CD4-positive, alpha-beta T cell (primary cell): Measurements from ENCODE around the gene CDV3. TPM values are rescaled to one million over a fixed set of nuclear protein-coding genes. Genes with fewer than 3 reads are reported as not detected.
A peak's percentile ranks its signal among the peaks of the same experiment; 100 is the strongest.

ENCODE experiments used
- ATAC-seq: fragments of 200-7000 bp; cut with Tn5 transposase; one replicate; pipeline ENCODE4 v1.10.0; 2022; ENCODE audit warnings: mild to moderate bottlenecking; ENCODE audit not compliant: poor library complexity
- CTCF ChIA-PET: fragments of 350-600 bp; sonication (Branson Sonifier 250); formaldehyde crosslinking; loops from one replicate; lab custom pipeline; 2021; ENCODE audit warnings: antibody characterized with exemption, inconsistent platforms; lab: Charles Lee
- POLR2A ChIA-PET: fragments of 350-600 bp; sonication (Branson Sonifier 250); formaldehyde crosslinking; loops from one replicate; lab custom pipeline; 2021; ENCODE audit warnings: antibody characterized with exemption, inconsistent platforms; lab: Charles Lee
- DNase-seq, 14 experiments: peaks; one replicate each; pipeline ENCODE4 v3.0.0-alpha.2; 2013 to 2020; ENCODE audit warnings: mixed read lengths in 2 of 14
- H3K27ac ChIP-seq, 2 donors: one replicate each; pipeline versions ENCODE4 v1.5.1 to v1.7.0; 2013; ENCODE audit warnings: low read length in 2 of 2, low read depth in 1 of 2, mild to moderate bottlenecking in 1 of 2
- H3K27me3 ChIP-seq, 2 experiments: 1 replicate in 1 of 2; 2 replicates in 1 of 2; pipeline versions ENCODE4 v1.6.1 to v1.7.0; 2013; ENCODE audit warnings: low read length in 2 of 2, control low read depth in 1 of 2, mild to moderate bottlenecking in 1 of 2, moderate library complexity in 1 of 2; ENCODE audit not compliant: insufficient read depth in 2 of 2, control insufficient read depth in 1 of 2
- H3K36me3 ChIP-seq: one replicate; pipeline ENCODE4 v1.6.1; 2013; ENCODE audit warnings: low read length, control low read depth; ENCODE audit not compliant: insufficient read depth
- H3K4me1 ChIP-seq: one replicate; pipeline ENCODE4 v1.6.1; 2013; ENCODE audit warnings: low read length, control low read depth; ENCODE audit not compliant: insufficient read depth
- H3K4me3 ChIP-seq: one replicate; pipeline ENCODE4 v1.5.1; 2013; ENCODE audit warnings: mild to moderate bottlenecking, low read length, moderate library complexity
- H3K9me3 ChIP-seq, 2 experiments: 1 replicate in 1 of 2; 2 replicates in 1 of 2; pipeline versions ENCODE4 v1.6.1 to v1.7.0; 2013; ENCODE audit warnings: low read length in 2 of 2, mild to moderate bottlenecking in 2 of 2, control low read depth in 1 of 2, moderate library complexity in 1 of 2; ENCODE audit not compliant: control insufficient read depth in 1 of 2, insufficient read depth in 1 of 2
- H3K27ac Mint-ChIP-seq: one replicate; pipeline ENCODE4 v1.8.0; 2020; ENCODE audit warnings: mixed read lengths
- H3K27me3 Mint-ChIP-seq: one replicate; pipeline ENCODE4 v1.8.0; 2021; ENCODE audit warnings: mixed read lengths
- H3K36me3 Mint-ChIP-seq: one replicate; pipeline ENCODE4 v1.8.0; 2021; ENCODE audit warnings: low read depth, mixed read lengths
- H3K4me1 Mint-ChIP-seq: one replicate; pipeline ENCODE4 v1.8.0; 2021; ENCODE audit warnings: low read depth, mixed read lengths
- H3K4me3 Mint-ChIP-seq: one replicate; pipeline ENCODE4 v1.8.0; 2020; ENCODE audit warnings: mild to moderate bottlenecking, mixed read lengths
- H3K9me3 Mint-ChIP-seq: one replicate; pipeline ENCODE4 v1.8.0; 2020; ENCODE audit warnings: mixed read lengths
- intact Hi-C, 2 experiments: fragments of 100-400 bp; cut with DNase I in 1 of 2; cut with micrococcal nuclease in 1 of 2; formaldehyde crosslinking; loops; one replicate each; pipeline versions ENCODE4 v1.15.1 to v1.9.0; 2023 to 2025; cut with DNase I, micrococcal nuclease
- total RNA-seq, 174 experiments: library from RNA in 2 of 174; stranded (reverse) in 2 of 174; gene quantifications; one replicate each; pipeline ENCODE4 v1.2.3 and lab custom pipeline; 2021 to 2026
- TF ChIP-seq, protein P1 (sequence below): fragments of 200-600 bp; IDR thresholded peaks from one replicate; pipeline ENCODE4 v1.8.0; 2022; ENCODE audit warnings: antibody characterized with exemption, mild to moderate bottlenecking

The CDV3 gene
- total RNA-seq, 2 experiments from 2014 or later: 206 to 228 TPM

DNA sequence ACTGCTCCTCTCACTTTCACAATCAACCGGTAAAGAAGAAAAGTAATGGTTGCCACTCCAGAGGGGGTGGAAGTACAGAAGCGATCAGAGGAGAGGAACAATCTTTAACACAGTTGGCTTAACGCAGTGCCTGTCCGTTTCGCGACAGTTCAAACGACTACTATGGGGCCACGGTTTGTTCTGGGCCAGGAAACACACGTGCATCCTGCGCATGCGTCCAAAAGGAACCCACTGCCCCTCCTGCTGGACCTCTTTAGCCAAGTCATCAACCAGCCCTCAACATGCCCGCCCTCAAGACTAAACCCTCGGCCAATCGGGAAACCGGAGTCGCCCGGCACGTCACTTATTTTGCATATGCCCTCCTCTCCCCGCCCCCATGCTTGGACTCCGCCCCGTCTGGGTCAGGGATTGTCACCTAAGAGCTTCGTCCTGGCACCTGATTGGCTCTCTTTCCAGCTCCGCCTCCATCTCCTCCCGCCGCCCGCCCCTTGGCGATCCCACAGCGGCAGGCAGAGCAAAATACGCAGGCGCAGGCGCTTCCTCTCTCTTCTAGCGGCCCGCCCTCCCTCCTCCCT, 345 bp upstream of the CDV3 start:
- no peaks in the 10 kb centered on the region for H3K27me3 ChIP-seq
- peak overlapping the region; percentile 99 for H3K27ac Mint-ChIP-seq
- H3K4me3 ChIP-seq: peak overlapping the region; percentile 79
- ATAC-seq: peak; percentile 84
- TF ChIP-seq, protein P1, sequence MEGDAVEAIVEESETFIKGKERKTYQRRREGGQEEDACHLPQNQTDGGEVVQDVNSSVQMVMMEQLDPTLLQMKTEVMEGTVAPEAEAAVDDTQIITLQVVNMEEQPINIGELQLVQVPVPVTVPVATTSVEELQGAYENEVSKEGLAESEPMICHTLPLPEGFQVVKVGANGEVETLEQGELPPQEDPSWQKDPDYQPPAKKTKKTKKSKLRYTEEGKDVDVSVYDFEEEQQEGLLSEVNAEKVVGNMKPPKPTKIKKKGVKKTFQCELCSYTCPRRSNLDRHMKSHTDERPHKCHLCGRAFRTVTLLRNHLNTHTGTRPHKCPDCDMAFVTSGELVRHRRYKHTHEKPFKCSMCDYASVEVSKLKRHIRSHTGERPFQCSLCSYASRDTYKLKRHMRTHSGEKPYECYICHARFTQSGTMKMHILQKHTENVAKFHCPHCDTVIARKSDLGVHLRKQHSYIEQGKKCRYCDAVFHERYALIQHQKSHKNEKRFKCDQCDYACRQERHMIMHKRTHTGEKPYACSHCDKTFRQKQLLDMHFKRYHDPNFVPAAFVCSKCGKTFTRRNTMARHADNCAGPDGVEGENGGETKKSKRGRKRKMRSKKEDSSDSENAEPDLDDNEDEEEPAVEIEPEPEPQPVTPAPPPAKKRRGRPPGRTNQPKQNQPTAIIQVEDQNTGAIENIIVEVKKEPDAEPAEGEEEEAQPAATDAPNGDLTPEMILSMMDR: no peak
- ChIA-PET POLR2A (interaction anchor here (0.6 to 4.6 kb wide), 39 partner anchors 9 to 1156 kb away, joined by 3 to 104 read pairs (median 5); partner anchors contain the start of genes ANAPC13, CEP63, DNAJC13 and NPHP3), CTCF (interaction anchor here (0.6 kb wide), 1 partner anchor 97 kb away, joined by 3 read pairs; no protein-coding TSS in a partner anchor)
- H3K9me3 ChIP-seq: no peaks in the 10 kb centered on the region
- H3K27ac ChIP-seq: peak overlapping the region; percentile 88 to 98
- H3K9me3 Mint-ChIP-seq: no peaks in the 10 kb centered on the region
- peak; percentile 99 to 100 (median 100) for DNase-seq
- intact Hi-C loops: loop anchor here (2.0 to 10.0 kb wide), 6 partner anchors 66 to 1156 kb away; partner anchors contain the start of genes ANAPC13 (in 2 of the 2), CEP63 (in 2 of the 2), ACAD11 (in 1 of the 2) and DNAJC13 (in 1 of the 2)
- H3K27me3 Mint-ChIP-seq: no peaks in the 10 kb centered on the region
- H3K4me1 Mint-ChIP-seq: peaks cover 64% of the 10 kb centered on the region
- H3K36me3 Mint-ChIP-seq: peaks cover 46% of the 10 kb centered on the region
- H3K36me3 ChIP-seq: peaks cover 27% of the 10 kb centered on the region
- peak overlapping the region; percentile 89 for H3K4me3 Mint-ChIP-seq
- H3K4me1 ChIP-seq: peaks cover 39% of the 10 kb centered on the region

DNA sequence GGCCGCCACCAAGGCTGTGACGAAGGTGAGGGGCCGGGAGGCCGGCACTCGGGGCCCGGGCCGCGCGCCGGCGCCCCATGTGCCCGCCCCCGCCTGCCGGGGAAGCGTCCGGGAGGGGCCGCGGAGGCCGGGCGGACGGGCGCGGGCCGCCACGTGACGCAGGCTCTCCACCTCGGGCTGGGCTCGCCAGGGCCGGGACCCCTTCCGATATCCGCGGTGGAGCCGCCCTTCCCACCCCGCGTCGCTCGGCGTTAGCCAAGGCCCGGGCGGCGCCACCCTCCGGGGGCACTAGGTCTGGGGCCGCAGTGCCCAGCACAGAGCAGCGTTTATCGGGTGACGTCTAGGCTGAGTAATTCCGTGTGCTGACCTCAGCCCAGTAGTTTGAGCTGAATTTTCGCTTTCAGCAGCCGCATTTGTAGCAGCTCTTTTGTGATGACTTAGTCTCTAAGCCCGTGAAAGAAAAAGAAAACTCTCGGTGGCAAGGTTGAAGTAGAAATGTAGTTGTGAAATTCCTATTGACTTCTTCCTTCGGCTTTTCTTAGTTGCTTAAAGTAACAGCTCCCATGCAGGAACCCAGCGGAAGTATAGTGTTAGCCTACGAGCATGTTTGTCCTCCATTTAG, 885 bp downstream of the CDV3 start:
- CTCF ChIA-PET: no interaction called here
- H3K4me1 ChIP-seq: peaks cover 45% of the 10 kb centered on the region
- H3K4me1 Mint-ChIP-seq: peaks cover 76% of the 10 kb centered on the region

GRCh38 chr3:133575086-133575485, 1.6 kb downstream of the CDV3 start:
- CTCF ChIA-PET: no interaction called here
- H3K4me1 ChIP-seq: peaks cover 49% of the 10 kb centered on the region
- H3K9me3 ChIP-seq: no peaks in the 10 kb centered on the region
- DNase-seq: peak in 1 of 14 experiments; percentile 40
- no peak for ATAC-seq
- H3K4me3 ChIP-seq: peak overlapping the region; percentile 79
- H3K4me3 Mint-ChIP-seq: peak overlapping the region; percentile 96
- POLR2A ChIA-PET: interaction anchor here (0.9 to 4.6 kb wide), 13 partner anchors 20 to 1158 kb away, joined by 3 to 104 read pairs (median 10); partner anchors contain the start of genes ANAPC13, CEP63, DNAJC13 and NPHP3
- intact Hi-C loops: loop anchor here (1.0 to 10.0 kb wide), 6 partner anchors 14 to 920 kb away; partner anchors contain the start of genes ACAD11 (in 1 of the 2) and SRPRB (in 1 of the 2)
- no peaks in the 10 kb centered on the region for H3K27me3 Mint-ChIP-seq
- peaks cover 73% of the 10 kb centered on the region for H3K4me1 Mint-ChIP-seq
- peaks cover 65% of the 10 kb centered on the region for H3K36me3 Mint-ChIP-seq
- no peaks in the 10 kb centered on the region for H3K9me3 Mint-ChIP-seq
- H3K36me3 ChIP-seq: peaks cover 42% of the 10 kb centered on the region
- no peaks in the 10 kb centered on the region for H3K27me3 ChIP-seq
- TF ChIP-seq, protein P1: no peak
- H3K27ac ChIP-seq: peak overlapping the region; percentile 80 to 94
- peak overlapping the region; percentile 99 for H3K27ac Mint-ChIP-seq

More for the DNA sequence above, 885 bp downstream of the CDV3 start:
- peak; percentile 4 for ATAC-seq
- Mint-ChIP-seq H3K9me3 (no peaks in the 10 kb centered on the region), H3K4me3 (peak overlapping the region; percentile 96), H3K36me3 (peaks cover 58% of the 10 kb centered on the region), H3K27ac (peak overlapping the region; percentile 99), H3K27me3 (no peaks in the 10 kb centered on the region)
- Histone ChIP-seq H3K4me3 (peak overlapping the region; percentile 79), H3K27ac (peak overlapping the region; percentile 80 to 94), H3K36me3 (peaks cover 39% of the 10 kb centered on the region), H3K27me3 (no peaks in the 10 kb centered on the region), H3K9me3 (no peaks in the 10 kb centered on the region)
- TF ChIP-seq, protein P1: no peak
- DNase-seq: peak; percentile 36 to 85 (median 53)
- POLR2A ChIA-PET: interaction anchor here (0.9 to 4.6 kb wide), 23 partner anchors 11 to 1157 kb away, joined by 3 to 104 read pairs (median 7); partner anchors contain the start of genes ANAPC13, CEP63, DNAJC13 and NPHP3
- intact Hi-C loops: loop anchor here (2.0 to 10.0 kb wide), 7 partner anchors 14 to 920 kb away; partner anchors contain the start of genes ANAPC13 (in 2 of the 2), CEP63 (in 2 of the 2), ACAD11 (in 1 of the 2) and NPHP3 (in 1 of the 2)
